IMR-90 (cell line): ENCODE data around the gene LIN9. TPM values are rescaled to one million over a fixed set of nuclear protein-coding genes. Genes with fewer than 3 reads are reported as not detected.

Source experiments
- ATAC-seq: fragments of 200-7000 bp; cut with Tn5 transposase; 2 replicates; pipeline ENCODE4 v1.9.1; 2020; ENCODE audit warnings: low read depth, mild to moderate bottlenecking, moderate library complexity
- BruUV-seq: library from RNA; stranded (reverse); fragments of 400-500 nt; replicated peaks from 2 replicates; lab custom pipeline; 2021; lab: Mats Ljungman, UMichigan
- CTCF ChIA-PET: fragments of 300-600 bp; formaldehyde crosslinking; extraction: SDS; loops from one replicate; lab custom pipeline; 2021; ENCODE audit warnings: antibody characterized with exemption; lab: Yijun Ruan, JAX
- POLR2A ChIA-PET: fragments of 300-600 bp; sonication (Branson Sonifier 250); formaldehyde crosslinking; loops from one replicate; lab custom pipeline; 2022; ENCODE audit warnings: antibody characterized with exemption; ENCODE audit not compliant: unreplicated experiment; lab: Charles Lee
- DNase-seq: peaks from one replicate; pipeline ENCODE4 v3.0.0; 2013
- H2AFZ ChIP-seq: replicated peaks from 2 replicates; pipeline ENCODE3; 2013; ENCODE audit warnings: low read length, mild to moderate bottlenecking; ENCODE audit not compliant: poor library complexity
- H2AK5ac ChIP-seq: 2 replicates; pipeline ENCODE4 v1.6.1; 2013; ENCODE audit warnings: low read depth, low read length, inconsistent platforms
- H2AK9ac ChIP-seq: replicated peaks from 2 replicates; pipeline ENCODE3; 2013; ENCODE audit warnings: mild to moderate bottlenecking, low read depth, low read length, moderate library complexity; ENCODE audit not compliant: poor library complexity
- H2BK120ac ChIP-seq: 2 replicates; pipeline ENCODE4 v1.6.1; 2013; ENCODE audit warnings: low read depth, low read length, inconsistent platforms
- H2BK15ac ChIP-seq: 3 replicates; pipeline ENCODE4 v1.6.1; 2013; ENCODE audit warnings: low read depth, low read length, inconsistent platforms
- H2BK20ac ChIP-seq: 2 replicates; pipeline ENCODE4 v1.6.1; 2013; ENCODE audit warnings: low read depth, mild to moderate bottlenecking, inconsistent platforms, low read length, moderate library complexity
- H2BK5ac ChIP-seq: 2 replicates; pipeline ENCODE4 v1.6.1; 2013; ENCODE audit warnings: mild to moderate bottlenecking, low read depth, low read length, inconsistent platforms; ENCODE audit not compliant: poor library complexity, severe bottlenecking
- H3K14ac ChIP-seq: replicated peaks from 2 replicates; pipeline ENCODE4 v1.6.1; 2013; ENCODE audit warnings: low read depth, low read length, inconsistent platforms
- H3K18ac ChIP-seq: 2 replicates; pipeline ENCODE4 v1.6.1; 2013; ENCODE audit warnings: low read depth, low read length, control low read depth
- H3K23ac ChIP-seq: 2 replicates; pipeline ENCODE4 v1.6.1; 2013; ENCODE audit warnings: low read depth, low read length, inconsistent platforms
- H3K27ac ChIP-seq: 2 replicates; pipeline ENCODE4 v1.5.1; 2013; ENCODE audit warnings: mild to moderate bottlenecking, control low read depth, low read length; ENCODE audit not compliant: insufficient read depth
- H3K27me3 ChIP-seq: 2 replicates; pipeline ENCODE4 v1.6.1; 2013; ENCODE audit warnings: low read length; ENCODE audit not compliant: control insufficient read depth, insufficient read depth
- H3K36me3 ChIP-seq: 2 replicates; pipeline ENCODE4 v1.6.1; 2013; ENCODE audit warnings: low read length, mixed read lengths; ENCODE audit not compliant: control insufficient read depth, insufficient read depth
- H3K4ac ChIP-seq: 2 replicates; pipeline ENCODE4 v1.6.1; 2013; ENCODE audit warnings: low read depth, low read length, inconsistent platforms
- H3K4me1 ChIP-seq: 2 replicates; pipeline ENCODE4 v1.6.1; 2013; ENCODE audit warnings: low read length, mixed read lengths; ENCODE audit not compliant: control insufficient read depth, insufficient read depth
- H3K4me2 ChIP-seq: 2 replicates; pipeline ENCODE4 v1.6.1; 2013; ENCODE audit warnings: low read depth, mild to moderate bottlenecking, control low read depth, low read length, moderate library complexity
- H3K4me3 ChIP-seq: 2 replicates; pipeline ENCODE4 v1.5.1; 2013; ENCODE audit warnings: low read depth, mild to moderate bottlenecking, control low read depth, low read length, moderate library complexity; ENCODE audit not compliant: insufficient read depth
- H3K56ac ChIP-seq: 2 replicates; pipeline ENCODE4 v1.6.1; 2013; ENCODE audit warnings: low read length, inconsistent platforms; ENCODE audit not compliant: insufficient read depth; ENCODE audit errors: extremely low read depth
- H3K79me1 ChIP-seq, 2 experiments: 2 replicates each; pipeline ENCODE4 v1.6.1; 2013; ENCODE audit warnings: low read length in 2 of 2, inconsistent platforms in 1 of 2, low read depth in 1 of 2
- H3K9ac ChIP-seq: 2 replicates; pipeline ENCODE4 v1.6.1; 2013; ENCODE audit warnings: low read depth, low read length, control low read depth
- H3K9me1 ChIP-seq: 2 replicates; pipeline ENCODE4 v1.6.1; 2013; ENCODE audit warnings: low read length, inconsistent platforms; ENCODE audit not compliant: insufficient read depth
- H3K9me3 ChIP-seq: 2 replicates; pipeline ENCODE4 v1.6.1; 2013; ENCODE audit warnings: low read length; ENCODE audit not compliant: control insufficient read depth, insufficient read depth
- H4K20me1 ChIP-seq: 2 replicates; pipeline ENCODE4 v1.6.1; 2013; ENCODE audit warnings: low read length, inconsistent platforms; ENCODE audit not compliant: insufficient read depth
- H4K5ac ChIP-seq: 2 replicates; pipeline ENCODE4 v1.6.1; 2013; ENCODE audit warnings: mild to moderate bottlenecking, low read depth, low read length, control low read depth
- H4K8ac ChIP-seq, 2 experiments: 2 replicates each; pipeline ENCODE4 v1.6.1; 2013; ENCODE audit warnings: low read depth in 2 of 2, low read length in 2 of 2, control low read depth in 1 of 2, inconsistent platforms in 1 of 2
- H4K91ac ChIP-seq: 2 replicates; pipeline ENCODE4 v1.6.1; 2013; ENCODE audit warnings: low read depth, low read length, inconsistent platforms; ENCODE audit not compliant: insufficient read depth
- BHLHE40 ChIP-seq: fragments of 150-350 bp; IDR thresholded peaks from 2 replicates; pipeline ENCODE4 v1.6.1; 2016; ENCODE audit warnings: mild to moderate bottlenecking, low read depth, low read length
- CEBPB ChIP-seq: IDR thresholded peaks from 2 replicates; pipeline ENCODE4 v1.6.1; 2012; ENCODE audit warnings: low read depth, low read length, improper control_type of control experiment
- CHD1 ChIP-seq: IDR thresholded peaks from 2 replicates; pipeline ENCODE4 v1.6.1; 2012; ENCODE audit warnings: low read depth, low read length, improper control_type of control experiment
- FOS ChIP-seq: fragments of 150-350 bp; IDR thresholded peaks from 2 replicates; pipeline ENCODE4 v1.6.1; 2016; ENCODE audit warnings: low read depth, low read length
- MAFK ChIP-seq: IDR thresholded peaks from 2 replicates; pipeline ENCODE4 v1.6.1; 2012; ENCODE audit warnings: low read depth, low read length, improper control_type of control experiment
- MAZ ChIP-seq: IDR thresholded peaks from 2 replicates; pipeline ENCODE4 v1.6.1; 2012; ENCODE audit warnings: low read depth, mild to moderate bottlenecking, low read length, improper control_type of control experiment, moderate library complexity, borderline replicate concordance
- MXI1 ChIP-seq: IDR thresholded peaks from 2 replicates; pipeline ENCODE4 v1.6.1; 2012; ENCODE audit warnings: low read depth, mild to moderate bottlenecking, low read length, moderate library complexity, borderline replicate concordance
- NFE2L2 ChIP-seq: fragments of 150-350 bp; IDR thresholded peaks from 2 replicates; pipeline ENCODE4 v1.6.1; 2016; ENCODE audit warnings: low read depth, mild to moderate bottlenecking, low read length
- POLR2A ChIP-seq: IDR thresholded peaks from 2 replicates; pipeline ENCODE4 v1.6.1; 2012; ENCODE audit warnings: mild to moderate bottlenecking, low read depth, low read length
- RAD21 ChIP-seq: IDR thresholded peaks from 2 replicates; pipeline ENCODE4 v1.6.1; 2012; ENCODE audit warnings: low read length, improper control_type of control experiment
- RCOR1 ChIP-seq: IDR thresholded peaks from 2 replicates; pipeline ENCODE4 v1.6.1; 2012; ENCODE audit warnings: mild to moderate bottlenecking, low read length, improper control_type of control experiment; ENCODE audit not compliant: insufficient replicate concordance
- RFX5 ChIP-seq: IDR thresholded peaks from 2 replicates; pipeline ENCODE4 v1.8.0; 2012; ENCODE audit warnings: low read depth, mild to moderate bottlenecking, low read length, moderate library complexity
- SMC3 ChIP-seq: fragments of 150-350 bp; IDR thresholded peaks from 2 replicates; pipeline ENCODE4 v1.6.1; 2016; ENCODE audit warnings: low read depth, mild to moderate bottlenecking, antibody characterized with exemption, low read length, moderate library complexity
- WGBS, 2 experiments: methylation state at CpG; one replicate each; pipeline versions ENCODE4 v1.1.5 to v1.1.7; 2013; ENCODE audit warnings: missing lambda C conversion rate in 2 of 2; ENCODE audit not compliant: insufficient read length in 1 of 2; ENCODE audit errors: extremely low coverage in 2 of 2; 5-methylcytosine and 5-hydroxymethylcytosine counted together
- dilution Hi-C: fragments of 300-500 bp; cut with HindIII; formaldehyde crosslinking; loops from one replicate; pipeline ENCODE4 v1.14.3; 2018; ENCODE audit warnings: low sequenced_read_pairs; ENCODE audit not compliant: unreplicated experiment
- in situ Hi-C: fragments of 300-500 bp; cut with MboI; formaldehyde crosslinking; loops from 3 replicates; pipeline ENCODE4 v1.14.3; 2019; ENCODE audit warnings: low sequenced_read_pairs, inconsistent platforms, mixed read lengths
- intact Hi-C: fragments of 100-400 bp; cut with micrococcal nuclease; formaldehyde crosslinking; loops from 2 replicates; pipeline ENCODE4 v1.10.0; 2022
- polyA plus RNA-seq, 3 experiments: library from polyadenylated mRNA; depleted of rRNA; stranded (reverse); fragments of >200 nt; gene quantifications; 2 replicates each; pipeline ENCODE4 v1.2.3, GENCODE V29; 2012; ENCODE audit warnings: low replicate concordance in 1 of 3
- total RNA-seq: library from RNA; depleted of rRNA; stranded (reverse); fragments of >200 nt; gene quantifications from 2 replicates; pipeline ENCODE4 v1.2.3, GENCODE V29; 2012
- TF ChIP-seq, protein P1 (sequence below): conservative IDR thresholded peaks from 2 replicates; pipeline ENCODE4 v1.5.1; 2012; ENCODE audit warnings: mild to moderate bottlenecking, low read depth, low read length, improper control_type of control experiment
- TF ChIP-seq, protein P2 (sequence below): fragments of 150-350 bp; IDR thresholded peaks from 2 replicates; pipeline ENCODE4 v1.6.1; 2016; ENCODE audit warnings: low read depth, mild to moderate bottlenecking, low read length, moderate library complexity, borderline replicate concordance
- TF ChIP-seq, protein P3 (sequence below): fragments of 150-350 bp; IDR thresholded peaks from 2 replicates; pipeline ENCODE4 v1.6.1; 2017; ENCODE audit warnings: mild to moderate bottlenecking, antibody characterized with exemption, low read length, low read depth

LIN9 gene
- total and polyA plus RNA-seq, 2 of the 4 experiments (the other 2 are of a cell fraction): 2.3 to 3.9 TPM

DNA sequence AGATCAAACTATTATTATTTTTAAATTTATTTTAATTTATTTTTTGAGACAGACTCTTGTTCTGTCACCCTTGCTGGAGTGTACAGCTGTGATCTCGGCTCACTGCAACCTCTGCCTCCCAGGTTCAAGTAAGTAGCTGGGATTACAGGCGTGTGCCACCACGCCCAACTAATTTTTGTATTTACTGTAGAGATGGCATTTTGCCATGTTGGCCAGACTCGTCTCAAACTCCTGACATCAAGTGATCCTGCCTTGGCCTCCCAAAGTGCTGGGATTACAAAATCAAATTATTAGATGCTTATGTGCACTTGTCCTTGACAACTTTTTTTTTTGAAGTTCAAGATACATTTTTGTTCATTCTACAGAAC lies 15.4 kb downstream of the LIN9 start:
- no peak overlapping the region for H3K4ac ChIP-seq
- WGBS, 2 experiments: no CpG with 5 or more reads among the region's 4 CpGs

More for the DNA sequence above, 15.4 kb downstream of the LIN9 start:
- H3K4me1 ChIP-seq: no peaks in the 10 kb centered on the region
- no peak overlapping the region for H3K4me3 ChIP-seq
- H3K4me2 ChIP-seq: no peak overlapping the region
- no peak overlapping the region for H3K56ac ChIP-seq
- no peak overlapping the region for H4K91ac ChIP-seq
- no peak overlapping the region for H4K8ac ChIP-seq
- no peak overlapping the region for H2AK9ac ChIP-seq
- H3K23ac ChIP-seq: no peak overlapping the region
- no peak overlapping the region for H2AFZ ChIP-seq
- no peak overlapping the region for H2BK5ac ChIP-seq
- 0 out of 4 replicates have a peak, but pooled peaks cover 0 to under 1% of the 10 kb centered on the region in 2 experiments for H3K79me1 ChIP-seq
- TF ChIP-seq MAFK: no peak
- no peak for TF ChIP-seq NFE2L2
- TF ChIP-seq RFX5: no peak
- no peak for TF ChIP-seq RAD21
- no peak for TF ChIP-seq CHD1
- TF ChIP-seq SMC3: no peak
- no peak for TF ChIP-seq POLR2A
- TF ChIP-seq BHLHE40: no peak
- no peak for TF ChIP-seq RCOR1
- no peak for TF ChIP-seq FOS
- TF ChIP-seq, protein P1, sequence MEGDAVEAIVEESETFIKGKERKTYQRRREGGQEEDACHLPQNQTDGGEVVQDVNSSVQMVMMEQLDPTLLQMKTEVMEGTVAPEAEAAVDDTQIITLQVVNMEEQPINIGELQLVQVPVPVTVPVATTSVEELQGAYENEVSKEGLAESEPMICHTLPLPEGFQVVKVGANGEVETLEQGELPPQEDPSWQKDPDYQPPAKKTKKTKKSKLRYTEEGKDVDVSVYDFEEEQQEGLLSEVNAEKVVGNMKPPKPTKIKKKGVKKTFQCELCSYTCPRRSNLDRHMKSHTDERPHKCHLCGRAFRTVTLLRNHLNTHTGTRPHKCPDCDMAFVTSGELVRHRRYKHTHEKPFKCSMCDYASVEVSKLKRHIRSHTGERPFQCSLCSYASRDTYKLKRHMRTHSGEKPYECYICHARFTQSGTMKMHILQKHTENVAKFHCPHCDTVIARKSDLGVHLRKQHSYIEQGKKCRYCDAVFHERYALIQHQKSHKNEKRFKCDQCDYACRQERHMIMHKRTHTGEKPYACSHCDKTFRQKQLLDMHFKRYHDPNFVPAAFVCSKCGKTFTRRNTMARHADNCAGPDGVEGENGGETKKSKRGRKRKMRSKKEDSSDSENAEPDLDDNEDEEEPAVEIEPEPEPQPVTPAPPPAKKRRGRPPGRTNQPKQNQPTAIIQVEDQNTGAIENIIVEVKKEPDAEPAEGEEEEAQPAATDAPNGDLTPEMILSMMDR: no peak
- TF ChIP-seq CEBPB: no peak
- TF ChIP-seq, protein P2, sequence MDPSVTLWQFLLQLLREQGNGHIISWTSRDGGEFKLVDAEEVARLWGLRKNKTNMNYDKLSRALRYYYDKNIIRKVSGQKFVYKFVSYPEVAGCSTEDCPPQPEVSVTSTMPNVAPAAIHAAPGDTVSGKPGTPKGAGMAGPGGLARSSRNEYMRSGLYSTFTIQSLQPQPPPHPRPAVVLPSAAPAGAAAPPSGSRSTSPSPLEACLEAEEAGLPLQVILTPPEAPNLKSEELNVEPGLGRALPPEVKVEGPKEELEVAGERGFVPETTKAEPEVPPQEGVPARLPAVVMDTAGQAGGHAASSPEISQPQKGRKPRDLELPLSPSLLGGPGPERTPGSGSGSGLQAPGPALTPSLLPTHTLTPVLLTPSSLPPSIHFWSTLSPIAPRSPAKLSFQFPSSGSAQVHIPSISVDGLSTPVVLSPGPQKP: no peak
- TF ChIP-seq, protein P3, sequence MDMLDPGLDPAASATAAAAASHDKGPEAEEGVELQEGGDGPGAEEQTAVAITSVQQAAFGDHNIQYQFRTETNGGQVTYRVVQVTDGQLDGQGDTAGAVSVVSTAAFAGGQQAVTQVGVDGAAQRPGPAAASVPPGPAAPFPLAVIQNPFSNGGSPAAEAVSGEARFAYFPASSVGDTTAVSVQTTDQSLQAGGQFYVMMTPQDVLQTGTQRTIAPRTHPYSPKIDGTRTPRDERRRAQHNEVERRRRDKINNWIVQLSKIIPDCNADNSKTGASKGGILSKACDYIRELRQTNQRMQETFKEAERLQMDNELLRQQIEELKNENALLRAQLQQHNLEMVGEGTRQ: no peak
- TF ChIP-seq MAZ: no peak
- no peak for TF ChIP-seq MXI1
- no peaks in the 10 kb centered on the region for H3K9me3 ChIP-seq
- intact Hi-C loops: no loop called here
- H4K20me1 ChIP-seq: no peaks in the 10 kb centered on the region
- no peak overlapping the region for H3K27ac ChIP-seq
- ChIA-PET CTCF (no interaction called here), POLR2A (no interaction called here)
- H2BK20ac ChIP-seq: no peak overlapping the region
- in situ Hi-C loops: no loop called here
- 0 out of 2 replicates have a peak, but pooled peaks cover 1% of the 10 kb centered on the region for H3K36me3 ChIP-seq
- H3K27me3 ChIP-seq: no peaks in the 10 kb centered on the region
- no peaks in the 10 kb centered on the region for H3K9me1 ChIP-seq
- dilution Hi-C loops: no loop called here
- H2BK15ac ChIP-seq: no peak overlapping the region
- no peak overlapping the region for H3K9ac ChIP-seq
- DNase-seq (no peak), ATAC-seq (no peak)
- H4K5ac ChIP-seq: no peak overlapping the region
- H3K18ac ChIP-seq: no peak overlapping the region
- H2BK120ac ChIP-seq: no peak overlapping the region
- BruUV-seq: no TSS peak
- no peak overlapping the region for H3K14ac ChIP-seq
- H2AK5ac ChIP-seq: no peak overlapping the region
